Effector memory CD8-positive, alpha-beta T cell (primary cell): Measurements from ENCODE around the gene S1PR5.

ENCODE experiments used
- ATAC-seq: fragments of 150-1000 bp; cut with Tn5 transposase; replicated peaks from 2 replicates; pipeline ENCODE4 v1.10.0; 2021; ENCODE audit warnings: mild to moderate bottlenecking, moderate library complexity
- DNase-seq, 3 experiments: peaks; one replicate each; pipeline ENCODE4 v3.0.0; 2021
- H3K27ac Mint-ChIP-seq, 2 donors: one replicate each; pipeline ENCODE4 v1.8.0; 2022; ENCODE audit warnings: mild to moderate bottlenecking in 2 of 2, mixed read lengths in 2 of 2, moderate library complexity in 2 of 2
- H3K27me3 Mint-ChIP-seq, 2 donors: one replicate each; pipeline ENCODE4 v1.8.0; 2022; ENCODE audit warnings: mixed read lengths in 2 of 2
- H3K36me3 Mint-ChIP-seq: one replicate; pipeline ENCODE4 v1.8.0; 2022; ENCODE audit warnings: mild to moderate bottlenecking, moderate library complexity, mixed read lengths; ENCODE audit not compliant: insufficient read depth
- H3K4me1 Mint-ChIP-seq, 2 donors: one replicate each; pipeline ENCODE4 v1.8.0; 2022; ENCODE audit warnings: low read depth in 2 of 2, mixed read lengths in 2 of 2
- H3K4me3 Mint-ChIP-seq, 2 donors: one replicate each; pipeline ENCODE4 v1.8.0; 2022; ENCODE audit warnings: mild to moderate bottlenecking in 2 of 2, mixed read lengths in 2 of 2, moderate library complexity in 2 of 2
- H3K9me3 Mint-ChIP-seq, 2 donors: one replicate each; pipeline ENCODE4 v1.8.0; 2022; ENCODE audit warnings: mixed read lengths in 2 of 2

Gene S1PR5

DNA sequence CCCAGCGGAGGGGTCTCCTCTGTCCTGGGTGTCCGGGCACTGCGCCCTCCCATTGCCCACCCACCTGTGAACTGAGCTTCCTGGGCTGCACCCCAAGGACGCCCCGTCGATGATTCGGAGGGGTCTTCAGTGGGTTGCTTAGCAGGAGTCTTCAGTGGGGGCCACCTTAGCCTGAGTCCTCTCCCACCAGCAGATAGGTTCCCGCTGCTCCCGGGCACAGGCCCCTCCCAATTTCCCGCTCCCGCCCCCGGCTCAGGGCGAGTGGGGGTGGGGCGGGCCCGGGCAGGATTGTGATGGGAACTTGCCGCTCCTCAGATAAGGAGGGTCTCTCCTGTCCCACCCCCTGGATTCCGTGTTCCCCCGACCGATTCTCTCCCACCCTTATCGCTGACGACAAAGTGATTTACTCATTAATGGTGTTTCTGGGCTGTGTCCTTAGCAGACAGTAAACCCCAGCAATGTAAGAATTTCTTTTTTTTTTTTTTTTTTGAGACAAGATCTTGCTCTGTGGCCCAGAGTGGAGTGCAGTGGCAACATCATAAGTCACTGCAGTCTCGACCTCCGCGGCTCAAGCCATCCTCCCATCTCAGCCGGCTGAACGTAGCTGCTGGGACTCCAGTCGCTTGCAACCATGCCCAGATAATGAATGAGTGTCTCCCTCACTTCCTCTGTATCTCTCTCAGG lies 655 bp upstream of the S1PR5 start:
- Mint-ChIP-seq H3K27me3 (peaks cover 0 to 8% of the 10 kb centered on the region in 2 donors), H3K4me1 (peaks cover 55 to 59% of the 10 kb centered on the region in 2 donors), H3K4me3 (peak overlapping the region; percentile 97 to 98), H3K27ac (peak overlapping the region; percentile 89 to 98), H3K36me3 (peaks cover 78% of the 10 kb centered on the region), H3K9me3 (no peaks in the 10 kb centered on the region)
- peak; percentile 49 to 53 (median 51) for DNase-seq
- ATAC-seq: peak; percentile 31

DNA sequence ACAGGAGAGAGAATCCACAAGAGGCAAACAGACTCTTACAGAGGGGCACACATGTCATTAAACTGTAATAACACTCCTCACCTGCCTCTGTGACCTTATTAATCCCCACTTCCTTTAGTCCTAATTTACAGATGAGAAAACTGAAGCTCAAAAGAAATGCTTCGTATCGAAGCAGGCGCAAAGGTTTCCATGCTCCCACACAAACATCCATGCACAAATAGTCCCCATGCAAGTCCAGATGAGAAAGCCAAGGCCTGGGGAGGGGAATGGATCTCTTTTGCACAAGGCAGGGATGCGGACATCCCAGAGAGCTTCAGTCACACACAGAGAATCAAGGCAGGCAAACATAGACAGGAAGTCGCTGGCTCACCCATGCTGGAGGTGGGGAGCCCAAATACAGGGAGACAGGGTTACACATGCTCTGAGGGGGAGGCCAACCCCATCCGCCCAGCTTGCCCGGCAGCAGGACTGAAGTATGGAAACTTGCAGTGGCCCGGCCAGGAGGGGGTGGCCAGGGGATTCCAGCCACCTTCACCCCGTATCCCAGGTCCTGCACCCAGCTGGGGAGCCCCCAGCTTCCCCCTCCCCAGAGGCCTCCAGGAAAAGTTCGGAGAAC lies 468 bp downstream of the S1PR5 start:
- Mint-ChIP-seq H3K9me3 (no peaks in the 10 kb centered on the region), H3K4me3 (peak overlapping the region; percentile 72 to 77), H3K36me3 (peaks cover 79% of the 10 kb centered on the region), H3K27ac (peak overlapping the region; percentile 89 to 91), H3K4me1 (peaks cover 48 to 57% of the 10 kb centered on the region in 2 donors), H3K27me3 (peaks cover 0 to 9% of the 10 kb centered on the region in 2 donors)
- DNase-seq (peak in 2 of 3 experiments; percentile 31 to 41), ATAC-seq (peak; percentile 21)

DNA sequence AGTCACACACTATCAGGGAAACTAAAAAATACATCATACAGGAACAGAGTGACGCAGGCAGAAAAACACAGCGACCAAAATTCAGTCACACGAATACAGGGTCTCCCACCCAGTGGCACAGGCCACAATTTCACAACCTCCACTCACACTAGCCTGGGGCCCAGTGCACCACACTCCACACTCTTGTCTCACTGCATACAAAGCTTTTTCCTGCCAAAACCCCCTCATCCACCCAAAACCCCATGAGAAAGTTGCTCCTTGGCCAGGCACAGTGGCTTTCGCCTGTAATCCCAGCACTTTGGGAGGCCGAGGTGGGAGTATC lies 1.2 kb downstream of the S1PR5 start:
- DNase-seq: peak; percentile 71 to 76 (median 75)
- Mint-ChIP-seq H3K4me1 (peaks cover 47 to 56% of the 10 kb centered on the region in 2 donors), H3K4me3 (peak overlapping the region; percentile 72 to 77), H3K27me3 (peaks cover 0 to 9% of the 10 kb centered on the region in 2 donors), H3K9me3 (no peaks in the 10 kb centered on the region), H3K27ac (peak overlapping the region; percentile 89 to 91), H3K36me3 (peaks cover 83% of the 10 kb centered on the region)
- peak; percentile 74 for ATAC-seq

DNA sequence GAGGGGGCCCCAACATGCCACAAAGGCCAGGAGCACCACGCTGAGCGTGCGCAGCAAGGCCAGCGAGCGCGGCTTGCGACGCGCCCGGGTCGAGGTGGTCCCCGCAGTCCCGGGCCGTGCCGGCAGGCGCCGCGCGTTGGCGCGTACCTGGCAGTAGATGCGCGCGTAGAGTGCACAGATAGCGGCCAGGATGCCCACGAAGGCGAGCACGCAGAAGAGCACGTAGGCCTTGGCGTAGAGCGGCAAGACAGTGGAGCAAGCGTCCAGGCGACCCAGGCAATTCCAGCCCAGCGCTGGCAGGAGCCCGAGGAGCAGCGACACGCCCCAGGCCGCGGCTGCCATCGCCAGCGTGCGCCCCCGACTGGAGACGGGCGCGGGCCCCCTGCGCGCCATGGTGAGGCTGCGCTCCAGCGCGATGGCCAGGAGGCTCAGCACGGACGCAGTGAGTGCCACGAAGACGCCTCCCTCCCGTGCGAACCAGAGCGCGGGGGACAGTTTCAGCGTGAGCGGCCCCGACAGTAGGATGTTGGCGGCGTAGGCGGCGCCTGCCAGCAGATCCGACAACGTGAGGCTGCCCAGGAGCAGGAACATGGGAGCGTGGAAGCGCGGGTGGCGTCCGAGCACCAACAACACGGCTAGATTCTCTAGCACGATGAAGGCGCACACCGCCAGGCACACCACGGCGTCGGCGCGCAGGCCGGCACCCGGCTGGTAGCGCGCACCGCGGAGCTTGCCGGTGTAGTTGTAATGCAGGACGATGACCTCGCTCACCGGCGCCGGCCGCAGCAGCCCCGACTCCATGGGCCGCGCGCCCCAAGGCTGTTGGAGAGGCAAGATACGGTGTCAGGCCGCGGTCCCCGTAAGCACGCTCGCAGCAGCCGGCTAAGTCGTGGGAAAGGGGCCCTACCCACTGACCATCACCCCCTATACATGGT lies 2.8 kb downstream of the S1PR5 start:
- Mint-ChIP-seq H3K9me3 (no peaks in the 10 kb centered on the region), H3K36me3 (peaks cover 93% of the 10 kb centered on the region), H3K27me3 (peaks cover 0 to 9% of the 10 kb centered on the region in 2 donors), H3K4me3 (peak overlapping the region; percentile 72 to 77), H3K4me1 (peaks cover 46 to 48% of the 10 kb centered on the region in 2 donors), H3K27ac (peak overlapping the region; percentile 89 to 91)
- ATAC-seq (peak; percentile 16), DNase-seq (peak; percentile 55 to 65 (median 62))

DNA sequence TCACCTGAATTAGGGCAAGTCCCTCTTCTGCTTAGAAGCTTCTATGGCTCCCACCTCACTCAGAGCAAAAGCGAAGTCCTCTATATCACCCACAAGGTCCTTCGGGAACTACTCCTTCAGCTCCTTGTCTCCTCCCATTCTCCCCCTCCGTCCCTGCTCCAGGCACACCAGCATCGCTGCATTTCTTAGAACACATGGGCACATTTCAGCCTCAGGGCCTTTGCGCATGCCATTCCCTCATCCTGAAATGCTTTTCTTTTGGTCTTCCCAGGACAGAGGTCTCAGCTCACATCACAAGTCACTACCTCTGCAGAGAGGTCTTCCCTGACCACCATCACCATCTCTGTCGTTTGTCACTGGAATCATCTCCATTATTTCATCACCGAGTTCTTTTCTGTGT lies 4.0 kb downstream of the S1PR5 start:
- ATAC-seq (no peak), DNase-seq (no peak)
- no peaks in the 10 kb centered on the region for H3K9me3 Mint-ChIP-seq
- H3K27me3 Mint-ChIP-seq: peaks cover 0 to 9% of the 10 kb centered on the region in 2 donors
- H3K36me3 Mint-ChIP-seq: peaks cover 90% of the 10 kb centered on the region
- H3K4me1 Mint-ChIP-seq: peaks cover 40 to 44% of the 10 kb centered on the region in 2 donors
- H3K27ac Mint-ChIP-seq: peak overlapping the region; percentile 89 to 91
- H3K4me3 Mint-ChIP-seq: peak overlapping the region; percentile 72 to 77

DNA sequence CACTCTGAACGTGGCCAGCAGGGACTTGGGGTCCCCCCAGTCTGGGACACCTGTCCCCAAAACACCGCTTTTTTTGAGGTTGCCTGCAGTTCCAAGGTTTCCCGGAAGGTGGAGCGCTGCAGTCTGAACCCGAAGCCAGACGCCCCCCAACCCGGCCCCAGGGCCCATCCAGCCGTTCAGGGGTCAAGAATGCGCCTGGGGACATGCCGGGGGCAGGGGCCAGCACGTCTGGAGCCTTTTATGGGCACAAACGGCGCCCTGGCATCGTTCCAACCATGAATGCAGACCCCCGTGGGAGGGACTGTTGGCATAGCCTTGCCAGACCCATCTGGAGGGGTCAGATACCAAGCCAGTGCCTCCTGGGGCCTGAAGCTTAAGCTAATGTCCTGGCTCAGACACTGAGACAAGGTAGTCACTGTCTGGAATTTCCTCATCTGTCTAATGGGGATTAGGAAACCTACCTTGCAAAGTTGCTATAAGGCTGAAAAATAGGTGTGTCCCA lies 6.9 kb downstream of the S1PR5 start:
- peak overlapping the region; percentile 37 to 45 for H3K4me3 Mint-ChIP-seq
- peaks cover 0 to 9% of the 10 kb centered on the region in 2 donors for H3K27me3 Mint-ChIP-seq
- DNase-seq: peak; percentile 55 to 76 (median 64)
- peaks cover 30 to 37% of the 10 kb centered on the region in 2 donors for H3K4me1 Mint-ChIP-seq
- ATAC-seq: peak; percentile 13
- peak overlapping the region; percentile 49 to 70 for H3K27ac Mint-ChIP-seq
- H3K36me3 Mint-ChIP-seq: peaks cover 67% of the 10 kb centered on the region
- H3K9me3 Mint-ChIP-seq: no peaks in the 10 kb centered on the region

DNA sequence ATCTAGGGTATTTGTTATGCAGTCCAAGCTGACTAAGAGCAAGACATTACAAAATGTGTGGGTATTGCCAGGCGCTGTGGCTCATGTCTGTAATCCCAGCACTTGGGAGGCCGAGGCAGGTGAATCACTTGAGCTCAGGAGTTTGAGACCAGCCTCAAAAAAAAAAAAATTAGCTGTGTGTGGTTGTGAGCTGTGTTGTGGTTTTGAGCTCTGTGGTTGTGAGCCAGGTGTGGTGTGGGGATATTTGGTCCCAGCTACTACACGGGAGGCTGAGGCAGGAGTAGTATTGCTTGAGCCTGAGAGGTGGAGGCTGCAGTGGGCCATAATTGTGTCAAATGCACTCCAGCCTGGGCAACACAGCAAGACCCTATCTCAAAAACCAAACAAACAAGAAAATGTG lies 8.5 kb downstream of the S1PR5 start:
- Mint-ChIP-seq H3K27ac (peak overlapping the region in 1 of 2 donors; percentile 86), H3K27me3 (peaks cover 0 to 8% of the 10 kb centered on the region in 2 donors), H3K4me3 (peak overlapping the region in 1 of 2 donors; percentile 70), H3K36me3 (peaks cover 51% of the 10 kb centered on the region), H3K4me1 (peaks cover 23 to 34% of the 10 kb centered on the region in 2 donors), H3K9me3 (no peaks in the 10 kb centered on the region)
- ATAC-seq (peak; percentile 63), DNase-seq (no peak)

DNA sequence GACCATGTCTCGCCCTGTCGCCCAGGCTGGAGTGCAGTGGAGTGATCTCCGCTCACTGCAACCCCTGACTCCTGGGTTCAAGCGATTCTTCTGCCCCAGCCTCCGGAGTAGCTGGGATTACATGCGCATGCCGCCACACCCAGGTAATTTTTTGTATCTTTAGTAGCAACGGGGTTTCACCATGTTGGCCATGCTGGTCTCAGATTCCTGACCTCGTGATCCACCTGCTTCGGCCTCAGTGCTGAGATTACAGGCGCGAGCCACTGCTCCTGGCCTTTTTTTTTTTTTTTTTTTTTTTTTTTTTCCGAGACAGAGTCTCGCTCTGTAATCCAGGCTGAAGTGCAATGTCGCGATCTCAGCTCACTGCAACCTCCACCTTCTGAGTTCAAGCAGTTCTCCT lies 9.2 kb downstream of the S1PR5 start:
- H3K9me3 Mint-ChIP-seq: no peaks in the 10 kb centered on the region
- H3K4me1 Mint-ChIP-seq: peaks cover 22 to 30% of the 10 kb centered on the region in 2 donors
- peak overlapping the region in 1 of 2 donors; percentile 70 for H3K4me3 Mint-ChIP-seq
- peaks cover 0 to 2% of the 10 kb centered on the region in 2 donors for H3K27me3 Mint-ChIP-seq
- peaks cover 47% of the 10 kb centered on the region for H3K36me3 Mint-ChIP-seq
- DNase-seq: no peak
- no peak overlapping the region for H3K27ac Mint-ChIP-seq
- no peak for ATAC-seq

DNA sequence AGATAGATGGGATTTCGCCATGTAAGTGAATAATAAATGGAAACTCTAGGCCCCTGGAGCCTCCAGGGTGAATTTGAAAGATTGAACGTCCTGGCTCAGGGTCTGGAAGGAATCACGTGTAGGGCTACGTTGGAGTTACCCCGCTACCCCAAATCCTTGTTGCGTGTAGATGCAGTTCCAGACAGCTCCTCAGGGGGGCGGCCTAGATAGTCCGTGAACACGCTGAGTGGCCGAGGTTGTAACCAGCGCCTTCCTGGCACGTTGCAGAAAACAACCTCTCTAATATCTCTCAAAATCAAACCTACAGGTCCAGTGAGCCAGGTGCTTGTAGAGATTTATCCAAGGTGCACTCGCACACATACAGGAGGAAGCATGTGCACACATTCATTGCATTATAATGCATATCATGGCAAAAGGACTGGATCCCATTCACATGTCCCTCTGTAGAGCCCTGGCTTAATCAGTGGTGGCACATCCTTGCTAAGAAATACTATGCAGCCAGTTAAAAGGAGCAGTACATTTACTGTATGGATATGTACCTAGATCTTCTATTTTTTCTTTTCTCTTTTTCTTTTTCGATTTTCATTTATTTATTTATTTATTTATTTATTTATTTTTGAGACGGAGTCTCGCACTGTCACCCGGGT lies 11.5 kb downstream of the S1PR5 start:
- DNase-seq (peak; percentile 82 to 87 (median 86)), ATAC-seq (peak; percentile 37)
- Mint-ChIP-seq H3K27ac (peak overlapping the region in 1 of 2 donors; percentile 38), H3K36me3 (peaks cover 27% of the 10 kb centered on the region), H3K9me3 (no peaks in the 10 kb centered on the region), H3K27me3 (no peaks in the 10 kb centered on the region), H3K4me1 (peaks cover 23 to 32% of the 10 kb centered on the region in 2 donors), H3K4me3 (peak overlapping the region; percentile 10 to 32)

DNA sequence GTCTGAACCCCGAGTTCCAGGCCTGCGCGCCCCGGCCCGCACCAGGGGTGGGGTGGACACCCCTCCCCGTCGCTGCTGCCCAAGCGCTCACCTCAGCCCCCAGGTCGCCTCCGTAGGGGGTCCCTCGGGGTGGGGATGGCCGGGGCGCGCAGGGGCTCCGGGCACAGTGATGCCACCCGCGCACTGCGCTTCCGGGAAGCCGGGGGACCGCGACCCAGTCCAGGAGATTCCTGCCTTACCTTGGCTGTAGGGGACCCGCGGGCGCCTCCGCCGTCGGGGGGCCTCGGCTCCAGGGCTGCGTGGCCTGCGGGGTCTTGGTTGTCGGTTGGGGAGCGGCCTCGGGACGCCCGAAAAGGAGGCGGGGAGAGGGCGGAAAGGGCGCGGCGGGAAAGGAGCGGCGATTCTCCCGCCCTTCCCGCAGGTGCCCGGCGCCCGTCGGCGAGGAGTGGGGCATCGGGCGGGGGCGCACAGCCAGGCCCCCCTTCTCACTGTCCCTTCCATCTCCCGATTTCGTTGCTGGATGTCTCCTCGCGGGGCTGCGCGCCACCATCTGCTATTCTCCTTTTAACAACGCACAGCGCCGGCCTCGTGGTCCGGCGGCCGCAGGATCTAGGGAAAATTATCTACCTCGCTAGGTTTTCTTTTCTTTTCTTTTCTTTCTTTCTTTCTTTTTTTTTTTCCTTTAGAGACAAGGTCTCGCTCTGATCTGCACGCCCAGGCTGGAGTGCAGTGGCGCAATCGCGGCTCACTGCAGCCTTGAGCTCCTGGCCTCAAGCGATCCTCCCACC lies 14.1 kb downstream of the S1PR5 start, which contains the start of gene KEAP1:
TSS of gene KEAP1 (minus strand) at position 355 of the 788 bp plus-strand sequence. CDS start 3,323 bp downstream, outside the sequence.
- no peak for DNase-seq

DNA sequence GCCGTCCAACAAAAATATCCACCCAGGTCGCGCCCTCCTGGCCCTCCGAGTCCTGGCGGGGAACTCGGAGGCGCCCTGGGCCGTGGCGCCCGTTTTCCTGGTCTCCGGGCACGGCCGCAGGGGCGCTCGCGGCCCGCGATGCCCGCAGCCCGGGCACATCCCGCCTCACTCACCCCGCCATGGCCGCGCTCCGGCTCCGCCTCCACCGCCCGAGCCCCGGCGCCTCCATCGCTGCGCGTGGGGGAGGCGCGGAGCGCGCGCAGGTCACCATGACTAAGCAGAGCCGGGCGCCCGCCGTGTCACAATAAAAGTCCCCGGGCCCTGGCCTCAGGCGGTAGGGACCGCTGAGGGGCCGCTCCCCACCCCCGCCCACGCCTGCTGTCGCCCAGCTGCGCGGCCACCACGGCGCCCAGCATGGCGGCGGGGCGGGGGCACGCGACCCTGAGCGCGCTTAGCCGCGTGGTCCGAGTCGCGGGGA lies 14.7 kb downstream of the S1PR5 start:
- no peaks in the 10 kb centered on the region for H3K27me3 Mint-ChIP-seq
- H3K27ac Mint-ChIP-seq: peak overlapping the region; percentile 86 to 93

More for the DNA sequence above, 14.1 kb downstream of the S1PR5 start, which contains the start of gene KEAP1:
- Mint-ChIP-seq H3K36me3 (peaks cover 20% of the 10 kb centered on the region), H3K27ac (peak within 1 kb of the TSS; percentile 89 to 93), H3K4me3 (peak within 1 kb of the TSS; percentile 87 to 90), H3K9me3 (no peaks in the 10 kb centered on the region), H3K4me1 (peaks cover 33 to 36% of the 10 kb centered on the region in 2 donors), H3K27me3 (no peaks in the 10 kb centered on the region)
- ATAC-seq: peak; percentile 12

More for the DNA sequence above, 14.7 kb downstream of the S1PR5 start:
- Mint-ChIP-seq H3K4me3 (peak overlapping the region; percentile 87 to 90), H3K4me1 (peaks cover 34 to 37% of the 10 kb centered on the region in 2 donors), H3K9me3 (no peaks in the 10 kb centered on the region), H3K36me3 (peaks cover 26% of the 10 kb centered on the region)
- peak; percentile 90 for ATAC-seq
- DNase-seq: peak; percentile 84 to 87 (median 85)
